PC-9 (cell line): ENCODE results near the gene ARSK. TPM values are rescaled to one million over a fixed set of nuclear protein-coding genes. Genes with fewer than 3 reads are reported as not detected.

Experiments used
- BruUV-seq: library from RNA; stranded (reverse); fragments of 400-500 nt; replicated peaks from 2 replicates; lab custom pipeline; 2021; lab: Mats Ljungman, UMichigan
- CTCF ChIA-PET: fragments of 300-600 bp; sonication (Branson Sonifier 250); formaldehyde crosslinking; loops from one replicate; lab custom pipeline; 2022; ENCODE audit warnings: antibody characterized with exemption; lab: Charles Lee
- POLR2A ChIA-PET: fragments of 300-600 bp; sonication (Branson Sonifier 250); formaldehyde crosslinking; loops from one replicate; lab custom pipeline; 2022; ENCODE audit warnings: antibody characterized with exemption; ENCODE audit not compliant: unreplicated experiment; lab: Charles Lee
- DNase-seq, 2 experiments: peaks; one replicate each; pipeline versions ENCODE4 v3.0.0 to v3.0.0-alpha.2; 2015 to 2022; ENCODE audit warnings: mixed read lengths in 1 of 2
- H2AFZ ChIP-seq: fragments of 200-600 bp; sonication (generic); 2 replicates; pipeline ENCODE4 v1.8.1; 2017; ENCODE audit warnings: antibody characterized with exemption
- H3F3A ChIP-seq: fragments of 200-600 bp; sonication (generic); 2 replicates; pipeline ENCODE4 v1.8.1; 2017; ENCODE audit warnings: antibody characterized with exemption, mild to moderate bottlenecking, low read depth; ENCODE audit not compliant: insufficient read depth
- H3K27ac ChIP-seq: fragments of 200-600 bp; sonication (generic); 2 replicates; pipeline ENCODE4 v1.6.1; 2016; ENCODE audit warnings: mixed run types
- H3K27me3 ChIP-seq: fragments of 200-600 bp; sonication (generic); 2 replicates; pipeline ENCODE4 v1.6.1; 2016; ENCODE audit warnings: low read depth, mixed run types; ENCODE audit not compliant: insufficient read depth
- H3K36me3 ChIP-seq: fragments of 200-600 bp; sonication (generic); 2 replicates; pipeline ENCODE4 v1.6.1; 2016; ENCODE audit warnings: low read depth, mixed run types
- H3K4me1 ChIP-seq: fragments of 200-600 bp; sonication (generic); replicated peaks from 2 replicates; pipeline ENCODE4 v1.6.1; 2016; ENCODE audit warnings: mixed run types; ENCODE audit not compliant: insufficient read depth
- H3K4me2 ChIP-seq: fragments of 200-600 bp; sonication (generic); 2 replicates; pipeline ENCODE4 v1.6.1; 2017; ENCODE audit warnings: mixed run types
- H3K4me3 ChIP-seq: fragments of 200-600 bp; sonication (generic); 2 replicates; pipeline ENCODE4 v1.6.1; 2016; ENCODE audit warnings: mixed run types
- H3K79me2 ChIP-seq: fragments of 200-600 bp; sonication (generic); 2 replicates; pipeline ENCODE4 v1.6.1; 2017; ENCODE audit warnings: low read depth, mixed run types
- H3K9me2 ChIP-seq: fragments of 200-600 bp; sonication (generic); 2 replicates; pipeline ENCODE4 v1.8.1; 2017; ENCODE audit warnings: mild to moderate bottlenecking; ENCODE audit not compliant: insufficient read depth
- H3K9me3 ChIP-seq: fragments of 200-600 bp; sonication (generic); 2 replicates; pipeline ENCODE4 v1.8.1; 2016; ENCODE audit warnings: low read depth; ENCODE audit not compliant: insufficient read depth
- H4K20me1 ChIP-seq: fragments of 200-600 bp; sonication (generic); 2 replicates; pipeline ENCODE4 v1.8.1; 2017; ENCODE audit not compliant: insufficient read depth
- EZH2 ChIP-seq: fragments of 200-600 bp; sonication (generic); IDR thresholded peaks from 2 replicates; pipeline ENCODE4 v1.8.0; 2017; ENCODE audit warnings: antibody characterized with exemption, low read depth
- intact Hi-C: fragments of 100-400 bp; cut with micrococcal nuclease; formaldehyde crosslinking; loops from one replicate; pipeline ENCODE4 v1.10.0; 2022; ENCODE audit not compliant: unreplicated experiment
- total RNA-seq: library from RNA; stranded (reverse); gene quantifications from 2 replicates; pipeline ENCODE4 v1.2.3, GENCODE V29; 2021
- TF ChIP-seq, protein P1 (sequence below): fragments of 200-600 bp; sonication (generic); conservative IDR thresholded peaks from 2 replicates; pipeline ENCODE4 v1.6.1; 2017; ENCODE audit warnings: mixed run types, antibody characterized with exemption, mild to moderate bottlenecking, moderate library complexity

ARSK gene
- total RNA-seq, 1 experiment from 2014 or later: 5.8 TPM

DNA sequence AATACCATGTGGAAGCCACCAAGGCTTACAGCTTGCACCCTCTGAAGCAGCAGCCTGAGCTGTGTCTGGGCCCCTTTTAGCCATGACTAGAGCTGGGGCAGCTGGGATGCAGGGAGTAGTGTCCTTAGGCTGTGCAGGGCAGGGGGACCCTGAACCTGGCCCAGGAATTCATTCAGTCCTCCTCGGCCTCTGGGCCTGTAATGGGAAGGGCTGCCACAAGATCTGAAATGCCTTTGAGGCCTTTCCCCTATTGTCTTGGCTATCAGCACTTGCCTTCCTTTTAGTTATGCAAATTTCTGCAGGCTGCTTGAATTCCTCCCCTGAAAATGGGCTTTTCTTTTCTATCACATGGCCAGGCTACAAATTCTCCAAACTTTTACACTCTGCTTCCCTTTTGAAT, 74.0 kb downstream of the ARSK start:
- no peaks in the 10 kb centered on the region for H3K36me3 ChIP-seq
- DNase-seq: no peak
- POLR2A ChIA-PET: no interaction called here
- H3K79me2 ChIP-seq: no peaks in the 10 kb centered on the region
- no peaks in the 10 kb centered on the region for H3K9me2 ChIP-seq
- H4K20me1 ChIP-seq: no peaks in the 10 kb centered on the region
- no peaks in the 10 kb centered on the region for H3K4me1 ChIP-seq
- no peaks in the 10 kb centered on the region for H3F3A ChIP-seq
- CTCF ChIA-PET: no interaction called here
- H2AFZ ChIP-seq: no peak overlapping the region
- H3K9me3 ChIP-seq: no peaks in the 10 kb centered on the region
- BruUV-seq: no TSS peak
- intact Hi-C loops: no loop called here
- TF ChIP-seq EZH2: no peak
- TF ChIP-seq, protein P1, sequence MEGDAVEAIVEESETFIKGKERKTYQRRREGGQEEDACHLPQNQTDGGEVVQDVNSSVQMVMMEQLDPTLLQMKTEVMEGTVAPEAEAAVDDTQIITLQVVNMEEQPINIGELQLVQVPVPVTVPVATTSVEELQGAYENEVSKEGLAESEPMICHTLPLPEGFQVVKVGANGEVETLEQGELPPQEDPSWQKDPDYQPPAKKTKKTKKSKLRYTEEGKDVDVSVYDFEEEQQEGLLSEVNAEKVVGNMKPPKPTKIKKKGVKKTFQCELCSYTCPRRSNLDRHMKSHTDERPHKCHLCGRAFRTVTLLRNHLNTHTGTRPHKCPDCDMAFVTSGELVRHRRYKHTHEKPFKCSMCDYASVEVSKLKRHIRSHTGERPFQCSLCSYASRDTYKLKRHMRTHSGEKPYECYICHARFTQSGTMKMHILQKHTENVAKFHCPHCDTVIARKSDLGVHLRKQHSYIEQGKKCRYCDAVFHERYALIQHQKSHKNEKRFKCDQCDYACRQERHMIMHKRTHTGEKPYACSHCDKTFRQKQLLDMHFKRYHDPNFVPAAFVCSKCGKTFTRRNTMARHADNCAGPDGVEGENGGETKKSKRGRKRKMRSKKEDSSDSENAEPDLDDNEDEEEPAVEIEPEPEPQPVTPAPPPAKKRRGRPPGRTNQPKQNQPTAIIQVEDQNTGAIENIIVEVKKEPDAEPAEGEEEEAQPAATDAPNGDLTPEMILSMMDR: no peak
- H3K27ac ChIP-seq: no peak overlapping the region
- no peaks in the 10 kb centered on the region for H3K27me3 ChIP-seq
- no peak overlapping the region for H3K4me2 ChIP-seq
- H3K4me3 ChIP-seq: no peak overlapping the region

GRCh38 chr5:95630394-95630917, 75.6 kb downstream of the ARSK start:
- TF ChIP-seq, protein P1: no peak
- no peak for TF ChIP-seq EZH2
- no peak for DNase-seq
- POLR2A ChIA-PET: no interaction called here
- intact Hi-C loops: no loop called here
- Histone ChIP-seq H3K27ac (no peak overlapping the region), H3K9me2 (no peaks in the 10 kb centered on the region), H3K4me3 (no peak overlapping the region), H3K4me1 (no peaks in the 10 kb centered on the region), H3F3A (no peaks in the 10 kb centered on the region), H3K79me2 (no peaks in the 10 kb centered on the region), H4K20me1 (no peaks in the 10 kb centered on the region), H3K4me2 (no peak overlapping the region), H3K36me3 (no peaks in the 10 kb centered on the region), H3K9me3 (no peaks in the 10 kb centered on the region), H3K27me3 (no peaks in the 10 kb centered on the region), H2AFZ (no peak overlapping the region)
- CTCF ChIA-PET: no interaction called here
- BruUV-seq: no TSS peak

DNA sequence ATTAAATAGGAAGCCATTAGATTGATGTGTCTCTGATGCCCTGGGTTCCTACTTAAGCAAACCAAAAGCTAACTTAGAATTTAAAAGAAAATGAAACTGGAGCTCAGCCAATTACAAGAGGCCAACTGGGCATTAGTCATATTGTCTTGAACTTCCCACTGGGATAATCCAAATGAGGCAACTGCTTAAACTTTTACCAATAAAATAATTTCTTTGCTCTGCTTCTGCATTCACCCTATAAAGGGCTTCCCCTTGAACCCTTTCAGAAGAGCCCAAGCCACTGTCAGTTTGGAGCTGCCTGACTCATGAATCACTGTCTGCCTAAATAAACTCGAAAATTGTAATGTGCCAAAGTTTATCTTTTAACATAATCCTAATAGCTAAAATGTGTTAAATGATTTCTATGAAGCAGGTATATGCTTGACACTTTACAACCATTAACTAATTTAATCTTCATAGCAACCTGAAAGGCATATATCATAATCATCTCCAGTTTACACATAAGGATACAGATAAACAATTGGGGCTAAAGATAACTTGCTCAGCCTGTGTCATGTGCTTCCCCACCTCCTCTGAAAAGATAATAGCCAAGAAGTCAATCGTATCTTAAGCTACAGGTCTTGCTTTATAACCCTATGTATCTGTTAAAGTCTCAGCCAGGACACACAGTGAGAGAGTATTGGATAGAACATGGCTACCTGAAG, 76.5 kb downstream of the ARSK start:
- BruUV-seq: no TSS peak
- no peak overlapping the region for H3K4me2 ChIP-seq
- no peaks in the 10 kb centered on the region for H3K9me2 ChIP-seq
- H3K27me3 ChIP-seq: no peaks in the 10 kb centered on the region
- H3F3A ChIP-seq: no peaks in the 10 kb centered on the region
- intact Hi-C loops: no loop called here
- ChIA-PET CTCF (no interaction called here), POLR2A (no interaction called here)
- no peak for DNase-seq
- no peaks in the 10 kb centered on the region for H3K9me3 ChIP-seq
- TF ChIP-seq EZH2: no peak
- TF ChIP-seq, protein P1: no peak
- H3K27ac ChIP-seq: no peak overlapping the region
- no peaks in the 10 kb centered on the region for H3K79me2 ChIP-seq
- H4K20me1 ChIP-seq: no peaks in the 10 kb centered on the region
- no peak overlapping the region for H3K4me3 ChIP-seq
- H3K36me3 ChIP-seq: no peaks in the 10 kb centered on the region
- H2AFZ ChIP-seq: no peak overlapping the region
- H3K4me1 ChIP-seq: no peaks in the 10 kb centered on the region
